GM23338 (cell line): ENCODE data around the gene ZSCAN2. TPM values are rescaled to one million over a fixed set of nuclear protein-coding genes. Genes with fewer than 3 reads are reported as not detected.

Experiments used
- ATAC-seq: fragments of 200-7000 bp; cut with Tn5 transposase; 3 replicates; pipeline ENCODE4 v1.9.1; 2020
- DNase-seq: peaks from one replicate; pipeline ENCODE4 v3.0.0-alpha.2; 2015; ENCODE audit warnings: low spot score
- H2AFZ ChIP-seq: fragments of 200-600 bp; sonication (generic); 2 replicates; pipeline ENCODE4 v1.8.0; 2016; ENCODE audit warnings: antibody characterized with exemption, mild to moderate bottlenecking, moderate library complexity
- H3F3A ChIP-seq: fragments of 200-600 bp; sonication (generic); replicated peaks from 2 replicates; pipeline ENCODE4 v1.8.0; 2017; ENCODE audit warnings: antibody characterized with exemption, mixed run types, low read depth
- H3K27ac ChIP-seq: fragments of 200-600 bp; sonication (generic); 2 replicates; pipeline ENCODE4 v1.6.1; 2016; ENCODE audit warnings: low read depth
- H3K27me3 ChIP-seq: fragments of 200-600 bp; sonication (generic); 2 replicates; pipeline ENCODE4 v1.8.0; 2016; ENCODE audit warnings: mild to moderate bottlenecking, mixed run types, moderate library complexity; ENCODE audit not compliant: insufficient read depth
- H3K36me3 ChIP-seq: fragments of 200-600 bp; sonication (generic); 2 replicates; pipeline ENCODE4 v1.8.0; 2016; ENCODE audit warnings: mild to moderate bottlenecking; ENCODE audit not compliant: insufficient read depth
- H3K4me1 ChIP-seq: fragments of 200-600 bp; sonication (generic); 2 replicates; pipeline ENCODE4 v1.8.0; 2016; ENCODE audit warnings: mild to moderate bottlenecking, moderate library complexity; ENCODE audit not compliant: insufficient read depth
- H3K4me2 ChIP-seq: fragments of 200-600 bp; sonication (generic); 2 replicates; pipeline ENCODE4 v1.7.1; 2017; ENCODE audit warnings: mixed run types
- H3K4me3 ChIP-seq: fragments of 200-600 bp; sonication (generic); 2 replicates; pipeline ENCODE4 v1.6.1; 2016; ENCODE audit warnings: mixed run types
- H3K79me2 ChIP-seq: fragments of 200-600 bp; sonication (generic); replicated peaks from 2 replicates; pipeline ENCODE4 v1.8.0; 2017; ENCODE audit warnings: mild to moderate bottlenecking; ENCODE audit not compliant: insufficient read depth
- H3K9me2 ChIP-seq: fragments of 200-600 bp; sonication (generic); 2 replicates; pipeline ENCODE4 v1.8.0; 2017; ENCODE audit not compliant: insufficient read depth
- H4K20me1 ChIP-seq: fragments of 200-600 bp; sonication (generic); replicated peaks from 2 replicates; pipeline ENCODE4 v1.8.0; 2017; ENCODE audit warnings: mild to moderate bottlenecking; ENCODE audit not compliant: insufficient read depth
- H3K27ac Mint-ChIP-seq: 2 replicates; pipeline ENCODE4 v1.8.0; 2020; ENCODE audit warnings: inconsistent platforms, mild to moderate bottlenecking, moderate library complexity, mixed read lengths
- H3K27me3 Mint-ChIP-seq: 3 replicates; pipeline ENCODE4 v1.8.0; 2022; ENCODE audit warnings: low read depth, mild to moderate bottlenecking, moderate library complexity, mixed read lengths, inconsistent platforms; ENCODE audit not compliant: insufficient read depth, poor library complexity
- H3K36me3 Mint-ChIP-seq: 3 replicates; pipeline ENCODE4 v1.8.0; 2021; ENCODE audit warnings: low read depth, mild to moderate bottlenecking, inconsistent platforms, moderate library complexity, mixed read lengths
- H3K4me1 Mint-ChIP-seq: 3 replicates; pipeline ENCODE4 v1.8.0; 2020; ENCODE audit warnings: mild to moderate bottlenecking, inconsistent platforms, mixed read lengths
- H3K4me3 Mint-ChIP-seq: 3 replicates; pipeline ENCODE4 v1.8.0; 2021; ENCODE audit warnings: moderate library complexity, mild to moderate bottlenecking, inconsistent platforms, mixed read lengths
- H3K9me3 Mint-ChIP-seq: 3 replicates; pipeline ENCODE4 v1.8.0; 2020; ENCODE audit warnings: moderate library complexity, mild to moderate bottlenecking, inconsistent platforms, mixed read lengths
- CREB1 ChIP-seq: fragments of 250-450 bp; sonication (Bioruptor Pico); IDR thresholded peaks from 2 replicates; pipeline ENCODE4 v1.5.0; 2020; ENCODE audit warnings: low read depth, mild to moderate bottlenecking, moderate library complexity
- ETS1 ChIP-seq: IDR thresholded peaks from 2 replicates; pipeline ENCODE4 v1.6.1; 2016; ENCODE audit warnings: antibody characterized with exemption
- EZH2 ChIP-seq: fragments of 200-600 bp; sonication (generic); IDR thresholded peaks from one replicate; pipeline ENCODE4 v1.8.0; 2017; ENCODE audit warnings: antibody characterized with exemption, mild to moderate bottlenecking, low read depth; ENCODE audit not compliant: unreplicated experiment
- EZH2phosphoT487 ChIP-seq: fragments of 200-600 bp; sonication (generic); IDR thresholded peaks from one replicate; pipeline ENCODE4 v1.8.1; 2018; ENCODE audit warnings: antibody characterized with exemption; ENCODE audit not compliant: unreplicated experiment
- JUNB ChIP-seq: IDR thresholded peaks from one replicate; pipeline ENCODE4 v1.6.1; 2016; ENCODE audit warnings: antibody characterized with exemption; ENCODE audit not compliant: unreplicated experiment
- NANOG ChIP-seq: IDR thresholded peaks from 2 replicates; pipeline ENCODE4 v1.6.1; 2016; ENCODE audit warnings: antibody characterized with exemption, borderline replicate concordance
- POLR2AphosphoS5 ChIP-seq: IDR thresholded peaks from 2 replicates; pipeline ENCODE4 v1.6.1; 2016; ENCODE audit warnings: antibody characterized with exemption, low read depth
- STAT1 ChIP-seq: IDR thresholded peaks from one replicate; pipeline ENCODE4 v1.6.1; 2016; ENCODE audit warnings: antibody characterized with exemption; ENCODE audit not compliant: unreplicated experiment
- ZNF114 ChIP-seq: fragments of 250-450 bp; sonication (Bioruptor Pico); IDR thresholded peaks from 2 replicates; pipeline ENCODE4 v1.5.0; 2020; ENCODE audit warnings: mild to moderate bottlenecking, moderate library complexity
- ZNF331 ChIP-seq: fragments of 250-450 bp; sonication (Bioruptor Pico); IDR thresholded peaks from 2 replicates; pipeline ENCODE4 v1.5.0; 2020; ENCODE audit warnings: low read depth, mild to moderate bottlenecking, moderate library complexity
- polyA plus RNA-seq: library from polyadenylated mRNA; unstranded; fragments of >200 nt; fragmentation: Nextera tagmentation; extraction: Ambion mirVana; gene quantifications from 2 replicates; pipeline ENCODE4 v1.2.1, GENCODE V29; 2016
- total RNA-seq: library from RNA; depleted of rRNA; stranded (reverse); fragments of >200 nt; shearing (Covaris generic); gene quantifications from 2 replicates; pipeline ENCODE4 v1.2.3, GENCODE V29; 2014
- TF ChIP-seq, protein P1 (sequence below): fragments of 250-450 bp; sonication (Bioruptor Pico); IDR thresholded peaks from 2 replicates; pipeline ENCODE4 v1.5.0; 2020; ENCODE audit warnings: mild to moderate bottlenecking, moderate library complexity
- TF ChIP-seq, protein P2 (sequence below): IDR thresholded peaks from one replicate; pipeline ENCODE4 v1.6.1; 2018; ENCODE audit warnings: antibody characterized with exemption; ENCODE audit not compliant: unreplicated experiment

Gene ZSCAN2
- total and polyA plus RNA-seq, 2 experiments from 2014 or later, result 45.8 to 63.9 TPM

DNA sequence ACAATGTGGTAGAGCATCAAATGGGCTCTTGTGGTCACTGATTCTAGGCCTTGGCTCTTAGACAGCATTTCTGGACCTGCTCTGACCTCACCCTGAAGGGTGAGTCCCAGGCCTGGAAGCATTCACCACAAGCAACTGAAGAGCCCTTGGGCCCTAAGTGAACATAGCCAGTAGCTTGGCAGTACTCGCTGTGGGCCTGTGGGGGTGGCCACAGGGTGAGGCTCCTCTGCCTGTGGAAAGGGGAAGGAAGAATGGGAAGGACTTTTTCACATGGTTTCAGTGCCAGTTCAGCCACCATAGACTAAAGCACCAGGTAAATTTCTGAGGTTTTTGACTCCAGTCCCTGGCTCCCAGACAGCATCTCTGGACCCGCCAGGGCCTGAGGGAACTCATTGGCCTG lies 5.1 kb upstream of the ZSCAN2 start:
- TF ChIP-seq, protein P1, sequence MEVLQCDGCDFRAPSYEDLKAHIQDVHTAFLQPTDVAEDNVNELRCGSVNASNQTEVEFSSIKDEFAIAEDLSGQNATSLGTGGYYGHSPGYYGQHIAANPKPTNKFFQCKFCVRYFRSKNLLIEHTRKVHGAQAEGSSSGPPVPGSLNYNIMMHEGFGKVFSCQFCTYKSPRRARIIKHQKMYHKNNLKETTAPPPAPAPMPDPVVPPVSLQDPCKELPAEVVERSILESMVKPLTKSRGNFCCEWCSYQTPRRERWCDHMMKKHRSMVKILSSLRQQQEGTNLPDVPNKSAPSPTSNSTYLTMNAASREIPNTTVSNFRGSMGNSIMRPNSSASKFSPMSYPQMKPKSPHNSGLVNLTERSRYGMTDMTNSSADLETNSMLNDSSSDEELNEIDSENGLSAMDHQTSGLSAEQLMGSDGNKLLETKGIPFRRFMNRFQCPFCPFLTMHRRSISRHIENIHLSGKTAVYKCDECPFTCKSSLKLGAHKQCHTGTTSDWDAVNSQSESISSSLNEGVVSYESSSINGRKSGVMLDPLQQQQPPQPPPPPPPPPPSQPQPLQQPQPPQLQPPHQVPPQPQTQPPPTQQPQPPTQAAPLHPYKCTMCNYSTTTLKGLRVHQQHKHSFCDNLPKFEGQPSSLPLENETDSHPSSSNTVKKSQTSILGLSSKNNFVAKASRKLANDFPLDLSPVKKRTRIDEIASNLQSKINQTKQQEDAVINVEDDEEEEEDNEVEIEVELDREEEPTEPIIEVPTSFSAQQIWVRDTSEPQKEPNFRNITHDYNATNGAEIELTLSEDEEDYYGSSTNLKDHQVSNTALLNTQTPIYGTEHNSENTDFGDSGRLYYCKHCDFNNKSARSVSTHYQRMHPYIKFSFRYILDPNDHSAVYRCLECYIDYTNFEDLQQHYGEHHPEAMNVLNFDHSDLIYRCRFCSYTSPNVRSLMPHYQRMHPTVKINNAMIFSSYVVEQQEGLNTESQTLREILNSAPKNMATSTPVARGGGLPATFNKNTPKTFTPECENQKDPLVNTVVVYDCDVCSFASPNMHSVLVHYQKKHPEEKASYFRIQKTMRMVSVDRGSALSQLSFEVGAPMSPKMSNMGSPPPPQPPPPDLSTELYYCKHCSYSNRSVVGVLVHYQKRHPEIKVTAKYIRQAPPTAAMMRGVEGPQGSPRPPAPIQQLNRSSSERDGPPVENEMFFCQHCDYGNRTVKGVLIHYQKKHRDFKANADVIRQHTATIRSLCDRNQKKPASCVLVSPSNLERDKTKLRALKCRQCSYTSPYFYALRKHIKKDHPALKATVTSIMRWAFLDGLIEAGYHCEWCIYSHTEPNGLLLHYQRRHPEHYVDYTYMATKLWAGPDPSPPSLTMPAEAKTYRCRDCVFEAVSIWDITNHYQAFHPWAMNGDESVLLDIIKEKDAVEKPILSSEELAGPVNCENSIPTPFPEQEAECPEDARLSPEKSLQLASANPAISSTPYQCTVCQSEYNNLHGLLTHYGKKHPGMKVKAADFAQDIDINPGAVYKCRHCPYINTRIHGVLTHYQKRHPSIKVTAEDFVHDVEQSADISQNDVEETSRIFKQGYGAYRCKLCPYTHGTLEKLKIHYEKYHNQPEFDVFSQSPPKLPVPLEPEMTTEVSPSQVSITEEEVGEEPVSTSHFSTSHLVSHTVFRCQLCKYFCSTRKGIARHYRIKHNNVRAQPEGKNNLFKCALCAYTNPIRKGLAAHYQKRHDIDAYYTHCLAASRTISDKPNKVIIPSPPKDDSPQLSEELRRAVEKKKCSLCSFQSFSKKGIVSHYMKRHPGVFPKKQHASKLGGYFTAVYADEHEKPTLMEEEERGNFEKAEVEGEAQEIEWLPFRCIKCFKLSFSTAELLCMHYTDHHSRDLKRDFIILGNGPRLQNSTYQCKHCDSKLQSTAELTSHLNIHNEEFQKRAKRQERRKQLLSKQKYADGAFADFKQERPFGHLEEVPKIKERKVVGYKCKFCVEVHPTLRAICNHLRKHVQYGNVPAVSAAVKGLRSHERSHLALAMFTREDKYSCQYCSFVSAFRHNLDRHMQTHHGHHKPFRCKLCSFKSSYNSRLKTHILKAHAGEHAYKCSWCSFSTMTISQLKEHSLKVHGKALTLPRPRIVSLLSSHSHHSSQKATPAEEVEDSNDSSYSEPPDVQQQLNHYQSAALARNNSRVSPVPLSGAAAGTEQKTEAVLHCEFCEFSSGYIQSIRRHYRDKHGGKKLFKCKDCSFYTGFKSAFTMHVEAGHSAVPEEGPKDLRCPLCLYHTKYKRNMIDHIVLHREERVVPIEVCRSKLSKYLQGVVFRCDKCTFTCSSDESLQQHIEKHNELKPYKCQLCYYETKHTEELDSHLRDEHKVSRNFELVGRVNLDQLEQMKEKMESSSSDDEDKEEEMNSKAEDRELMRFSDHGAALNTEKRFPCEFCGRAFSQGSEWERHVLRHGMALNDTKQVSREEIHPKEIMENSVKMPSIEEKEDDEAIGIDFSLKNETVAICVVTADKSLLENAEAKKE (CRISPR knock-in tag), result no peak
- TF ChIP-seq ZNF331 (no peak), JUNB (no peak), CREB1 (no peak), NANOG (no peak), POLR2AphosphoS5 (no peak), STAT1 (no peak), ETS1 (no peak), EZH2phosphoT487 (no peak), EZH2 (no peak), ZNF114 (CRISPR knock-in tag) (no peak)
- TF ChIP-seq, protein P2, sequence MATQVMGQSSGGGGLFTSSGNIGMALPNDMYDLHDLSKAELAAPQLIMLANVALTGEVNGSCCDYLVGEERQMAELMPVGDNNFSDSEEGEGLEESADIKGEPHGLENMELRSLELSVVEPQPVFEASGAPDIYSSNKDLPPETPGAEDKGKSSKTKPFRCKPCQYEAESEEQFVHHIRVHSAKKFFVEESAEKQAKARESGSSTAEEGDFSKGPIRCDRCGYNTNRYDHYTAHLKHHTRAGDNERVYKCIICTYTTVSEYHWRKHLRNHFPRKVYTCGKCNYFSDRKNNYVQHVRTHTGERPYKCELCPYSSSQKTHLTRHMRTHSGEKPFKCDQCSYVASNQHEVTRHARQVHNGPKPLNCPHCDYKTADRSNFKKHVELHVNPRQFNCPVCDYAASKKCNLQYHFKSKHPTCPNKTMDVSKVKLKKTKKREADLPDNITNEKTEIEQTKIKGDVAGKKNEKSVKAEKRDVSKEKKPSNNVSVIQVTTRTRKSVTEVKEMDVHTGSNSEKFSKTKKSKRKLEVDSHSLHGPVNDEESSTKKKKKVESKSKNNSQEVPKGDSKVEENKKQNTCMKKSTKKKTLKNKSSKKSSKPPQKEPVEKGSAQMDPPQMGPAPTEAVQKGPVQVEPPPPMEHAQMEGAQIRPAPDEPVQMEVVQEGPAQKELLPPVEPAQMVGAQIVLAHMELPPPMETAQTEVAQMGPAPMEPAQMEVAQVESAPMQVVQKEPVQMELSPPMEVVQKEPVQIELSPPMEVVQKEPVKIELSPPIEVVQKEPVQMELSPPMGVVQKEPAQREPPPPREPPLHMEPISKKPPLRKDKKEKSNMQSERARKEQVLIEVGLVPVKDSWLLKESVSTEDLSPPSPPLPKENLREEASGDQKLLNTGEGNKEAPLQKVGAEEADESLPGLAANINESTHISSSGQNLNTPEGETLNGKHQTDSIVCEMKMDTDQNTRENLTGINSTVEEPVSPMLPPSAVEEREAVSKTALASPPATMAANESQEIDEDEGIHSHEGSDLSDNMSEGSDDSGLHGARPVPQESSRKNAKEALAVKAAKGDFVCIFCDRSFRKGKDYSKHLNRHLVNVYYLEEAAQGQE, result no peak

More for the DNA sequence above, 5.1 kb upstream of the ZSCAN2 start:
- Histone ChIP-seq H3K27ac (no peak overlapping the region), H3K36me3 (no peaks in the 10 kb centered on the region), H3K9me2 (no peaks in the 10 kb centered on the region), H3K79me2 (no peaks in the 10 kb centered on the region), H3K4me1 (peaks cover 8% of the 10 kb centered on the region; the same call in 1 of the 2 replicates), H3K4me3 (no peak overlapping the region), H3K4me2 (no peak overlapping the region), H2AFZ (no peak overlapping the region), H3F3A (peaks cover 8% of the 10 kb centered on the region), H3K27me3 (no peaks in the 10 kb centered on the region), H4K20me1 (no peaks in the 10 kb centered on the region)
- peaks cover 35% of the 10 kb centered on the region for H3K4me1 Mint-ChIP-seq
- no peak overlapping the region for H3K4me3 Mint-ChIP-seq
- H3K9me3 Mint-ChIP-seq, result peaks cover 26% of the 10 kb centered on the region
- H3K27me3 Mint-ChIP-seq, result peaks cover 35% of the 10 kb centered on the region
- H3K27ac Mint-ChIP-seq, result no peak overlapping the region
- peaks cover 23% of the 10 kb centered on the region for H3K36me3 Mint-ChIP-seq
- ATAC-seq, result no peak
- DNase-seq, result no peak
